ENCODE measurements around the gene KIR2DL4.

The KIR2DL4 gene

GRCh38 chr19:54791476-54791875, 11.9 kb upstream of the KIR2DL4 start:
- no peak for ATAC-seq (ENCODE audit: low read depth)
- Histone ChIP-seq H3K36me3 (ENCODE audit: low read depth) (no peaks in the 10 kb centered on the region), H3K4me1 (ENCODE audit: insufficient read depth, poor library complexity, severe bottlenecking) (no peaks in the 10 kb centered on the region), H3K9me3 (ENCODE audit: severe bottlenecking) (no peaks in the 10 kb centered on the region), H3K27ac (ENCODE audit: poor library complexity, severe bottlenecking) (no peak overlapping the region), H3K4me3 (ENCODE audit: severe bottlenecking) (no peak overlapping the region), H3K27me3 (ENCODE audit: insufficient read depth, poor library complexity, severe bottlenecking) (no peaks in the 10 kb centered on the region)
- DNase-seq (ENCODE audit: low spot score): no peak
- TF ChIP-seq CTCF (IDR thresholded peaks at IDR 0.05; ENCODE audit: poor library complexity, severe bottlenecking): no peak

- no peak for TF ChIP-seq CTCF (IDR thresholded peaks at IDR 0.05; ENCODE audit: poor library complexity, severe bottlenecking)
- H3K27ac ChIP-seq (ENCODE audit: poor library complexity, severe bottlenecking): no peak overlapping the region
- no peak for DNase-seq (ENCODE audit: low spot score)
- ATAC-seq (ENCODE audit: low read depth): no peak
- no peaks in the 10 kb centered on the region for H3K4me1 ChIP-seq (ENCODE audit: insufficient read depth, poor library complexity, severe bottlenecking)
- peak overlapping the region; percentile 12 for H3K4me3 ChIP-seq (ENCODE audit: severe bottlenecking)
- no peaks in the 10 kb centered on the region for H3K27me3 ChIP-seq (ENCODE audit: insufficient read depth, poor library complexity, severe bottlenecking)
- no peaks in the 10 kb centered on the region for H3K36me3 ChIP-seq (ENCODE audit: low read depth)
- no peaks in the 10 kb centered on the region for H3K9me3 ChIP-seq (ENCODE audit: severe bottlenecking)
These were observed 10.6 kb upstream of the KIR2DL4 start for GRCh38 chr19:54792814-54793213.

- TF ChIP-seq CTCF (IDR thresholded peaks at IDR 0.05; ENCODE audit: poor library complexity, severe bottlenecking): no peak
- H3K9me3 ChIP-seq (ENCODE audit: severe bottlenecking): no peaks in the 10 kb centered on the region
- no peak for DNase-seq (ENCODE audit: low spot score)
- H3K27ac ChIP-seq (ENCODE audit: poor library complexity, severe bottlenecking): no peak overlapping the region
- no peak overlapping the region for H3K4me3 ChIP-seq (ENCODE audit: severe bottlenecking)
- H3K36me3 ChIP-seq (ENCODE audit: low read depth): no peaks in the 10 kb centered on the region
- H3K27me3 ChIP-seq (ENCODE audit: insufficient read depth, poor library complexity, severe bottlenecking): no peaks in the 10 kb centered on the region
- H3K4me1 ChIP-seq (ENCODE audit: insufficient read depth, poor library complexity, severe bottlenecking): no peaks in the 10 kb centered on the region
- no peak for ATAC-seq (ENCODE audit: low read depth)
These were observed 7.7 kb upstream of the KIR2DL4 start for GRCh38 chr19:54795758-54796157.

- Histone ChIP-seq H3K4me3 (ENCODE audit: severe bottlenecking) (no peak overlapping the region), H3K9me3 (ENCODE audit: severe bottlenecking) (no peaks in the 10 kb centered on the region)
- no peak for ATAC-seq (ENCODE audit: low read depth)
These were observed 691 bp downstream of the KIR2DL4 start for GRCh38 chr19:54804101-54804500.

More at GRCh38 chr19:54804101-54804500, 691 bp downstream of the KIR2DL4 start:
- no peak for DNase-seq (ENCODE audit: low spot score)
- no peak for TF ChIP-seq CTCF (IDR thresholded peaks at IDR 0.05; ENCODE audit: poor library complexity, severe bottlenecking)
- no peak overlapping the region for H3K27ac ChIP-seq (ENCODE audit: poor library complexity, severe bottlenecking)
- no peaks in the 10 kb centered on the region for H3K36me3 ChIP-seq (ENCODE audit: low read depth)
- H3K4me1 ChIP-seq (ENCODE audit: insufficient read depth, poor library complexity, severe bottlenecking): no peaks in the 10 kb centered on the region
- H3K27me3 ChIP-seq (ENCODE audit: insufficient read depth, poor library complexity, severe bottlenecking): no peaks in the 10 kb centered on the region
